Neural cell (in vitro differentiated cells): Measurements from ENCODE around the gene AADAT.

Source experiments
- CTCF ChIP-seq: fragments of 450-650 bp; IDR thresholded peaks from 2 replicates; pipeline ENCODE4 v1.5.1; 2014; ENCODE audit warnings: antibody characterized with exemption, mild to moderate bottlenecking, moderate library complexity; ENCODE audit not compliant: poor library complexity, severe bottlenecking
- EP300 ChIP-seq: fragments of 450-650 bp; conservative IDR thresholded peaks from 2 replicates; pipeline ENCODE4 v1.6.1; 2014; ENCODE audit warnings: antibody characterized with exemption, mild to moderate bottlenecking, moderate library complexity; ENCODE audit not compliant: poor library complexity, severe bottlenecking
- EZH2 ChIP-seq: fragments of 200-600, 300-800 bp; shearing (Covaris generic), sonication (generic); IDR thresholded peaks from 2 replicates; pipeline ENCODE4 v1.6.1; 2014; ENCODE audit warnings: antibody characterized with exemption, low read length, borderline replicate concordance, mild to moderate bottlenecking; ENCODE audit not compliant: insufficient read depth, poor library complexity, severe bottlenecking
- POLR2AphosphoS5 ChIP-seq: IDR thresholded peaks from 2 replicates; pipeline ENCODE4 v1.6.1; 2012
- RAD21 ChIP-seq: fragments of 450-650 bp; conservative IDR thresholded peaks from 2 replicates; pipeline ENCODE4 v1.6.1; 2014; ENCODE audit warnings: antibody characterized with exemption, mild to moderate bottlenecking, moderate library complexity
- TF ChIP-seq, protein P1 (sequence below): IDR thresholded peaks from 2 replicates; pipeline ENCODE4 v1.6.1; 2012; ENCODE audit warnings: borderline replicate concordance

DNA sequence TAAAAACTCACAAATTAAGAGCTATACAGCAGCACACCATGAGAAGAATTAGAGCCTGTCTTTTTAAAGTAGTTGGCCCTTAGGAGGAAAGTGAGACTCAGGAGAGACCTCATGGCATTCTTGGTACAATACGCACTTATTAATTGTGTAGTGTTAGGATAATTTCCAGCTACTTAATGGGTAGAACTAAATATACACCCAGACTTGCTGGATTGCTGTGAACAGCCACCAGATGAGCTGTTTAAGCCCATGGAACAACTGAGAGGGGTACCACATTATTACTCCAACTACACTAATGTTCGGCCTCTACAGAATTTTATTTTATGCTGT is 77.2 kb downstream of the AADAT start:
- no peak for TF ChIP-seq CTCF
- no peak for TF ChIP-seq RAD21
- no peak for TF ChIP-seq EP300
- TF ChIP-seq EZH2 = no peak
- no peak for TF ChIP-seq POLR2AphosphoS5
- TF ChIP-seq, protein P1, sequence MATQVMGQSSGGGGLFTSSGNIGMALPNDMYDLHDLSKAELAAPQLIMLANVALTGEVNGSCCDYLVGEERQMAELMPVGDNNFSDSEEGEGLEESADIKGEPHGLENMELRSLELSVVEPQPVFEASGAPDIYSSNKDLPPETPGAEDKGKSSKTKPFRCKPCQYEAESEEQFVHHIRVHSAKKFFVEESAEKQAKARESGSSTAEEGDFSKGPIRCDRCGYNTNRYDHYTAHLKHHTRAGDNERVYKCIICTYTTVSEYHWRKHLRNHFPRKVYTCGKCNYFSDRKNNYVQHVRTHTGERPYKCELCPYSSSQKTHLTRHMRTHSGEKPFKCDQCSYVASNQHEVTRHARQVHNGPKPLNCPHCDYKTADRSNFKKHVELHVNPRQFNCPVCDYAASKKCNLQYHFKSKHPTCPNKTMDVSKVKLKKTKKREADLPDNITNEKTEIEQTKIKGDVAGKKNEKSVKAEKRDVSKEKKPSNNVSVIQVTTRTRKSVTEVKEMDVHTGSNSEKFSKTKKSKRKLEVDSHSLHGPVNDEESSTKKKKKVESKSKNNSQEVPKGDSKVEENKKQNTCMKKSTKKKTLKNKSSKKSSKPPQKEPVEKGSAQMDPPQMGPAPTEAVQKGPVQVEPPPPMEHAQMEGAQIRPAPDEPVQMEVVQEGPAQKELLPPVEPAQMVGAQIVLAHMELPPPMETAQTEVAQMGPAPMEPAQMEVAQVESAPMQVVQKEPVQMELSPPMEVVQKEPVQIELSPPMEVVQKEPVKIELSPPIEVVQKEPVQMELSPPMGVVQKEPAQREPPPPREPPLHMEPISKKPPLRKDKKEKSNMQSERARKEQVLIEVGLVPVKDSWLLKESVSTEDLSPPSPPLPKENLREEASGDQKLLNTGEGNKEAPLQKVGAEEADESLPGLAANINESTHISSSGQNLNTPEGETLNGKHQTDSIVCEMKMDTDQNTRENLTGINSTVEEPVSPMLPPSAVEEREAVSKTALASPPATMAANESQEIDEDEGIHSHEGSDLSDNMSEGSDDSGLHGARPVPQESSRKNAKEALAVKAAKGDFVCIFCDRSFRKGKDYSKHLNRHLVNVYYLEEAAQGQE = no peak
